Measurements from ENCODE around the gene GRHL3. TPM values are rescaled to one million over a fixed set of nuclear protein-coding genes. Genes with fewer than 3 reads are reported as not detected.

Gene GRHL3
- total and polyA plus RNA-seq, 4 donors: 0.23 to 0.95 (median 0.35) TPM

GRCh38 chr1:24341260-24341659, 22.1 kb downstream of the GRHL3 start:
- Histone ChIP-seq H3K4me3 (no peak overlapping the region), H3K36me3 (ENCODE audit: control insufficient read depth in 4 of 4, insufficient read depth in 4 of 4, low read length in 4 of 4) (no peaks in the 10 kb centered on the region), H3K4me1 (ENCODE audit: control insufficient read depth in 5 of 5, insufficient read depth in 5 of 5, low read length in 5 of 5) (peaks cover 0 to 5% (median 0%) of the 10 kb centered on the region in 5 donors), H3K27me3 (ENCODE audit: control insufficient read depth in 3 of 3, insufficient read depth in 3 of 3, low read length in 2 of 3) (no peaks in the 10 kb centered on the region), H3K9me3 (ENCODE audit: control insufficient read depth in 4 of 4, insufficient read depth in 3 of 4, low read length in 3 of 4) (no peaks in the 10 kb centered on the region), H3K9ac (ENCODE audit: insufficient read depth in 1 of 2, low read length in 2 of 2) (no peak overlapping the region), H3K27ac (ENCODE audit: low read depth in 1 of 2, low read length in 1 of 2) (no peak overlapping the region)
- ATAC-seq (ENCODE audit: insufficient read depth, low FRiP score) (no peak), DNase-seq (no peak)
- 70 to 76% methylated on average over 8 of the region's 8 CpGs for WGBS, 2 donors
- TF ChIP-seq, protein P1, sequence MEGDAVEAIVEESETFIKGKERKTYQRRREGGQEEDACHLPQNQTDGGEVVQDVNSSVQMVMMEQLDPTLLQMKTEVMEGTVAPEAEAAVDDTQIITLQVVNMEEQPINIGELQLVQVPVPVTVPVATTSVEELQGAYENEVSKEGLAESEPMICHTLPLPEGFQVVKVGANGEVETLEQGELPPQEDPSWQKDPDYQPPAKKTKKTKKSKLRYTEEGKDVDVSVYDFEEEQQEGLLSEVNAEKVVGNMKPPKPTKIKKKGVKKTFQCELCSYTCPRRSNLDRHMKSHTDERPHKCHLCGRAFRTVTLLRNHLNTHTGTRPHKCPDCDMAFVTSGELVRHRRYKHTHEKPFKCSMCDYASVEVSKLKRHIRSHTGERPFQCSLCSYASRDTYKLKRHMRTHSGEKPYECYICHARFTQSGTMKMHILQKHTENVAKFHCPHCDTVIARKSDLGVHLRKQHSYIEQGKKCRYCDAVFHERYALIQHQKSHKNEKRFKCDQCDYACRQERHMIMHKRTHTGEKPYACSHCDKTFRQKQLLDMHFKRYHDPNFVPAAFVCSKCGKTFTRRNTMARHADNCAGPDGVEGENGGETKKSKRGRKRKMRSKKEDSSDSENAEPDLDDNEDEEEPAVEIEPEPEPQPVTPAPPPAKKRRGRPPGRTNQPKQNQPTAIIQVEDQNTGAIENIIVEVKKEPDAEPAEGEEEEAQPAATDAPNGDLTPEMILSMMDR (IDR thresholded peaks at IDR 0.05; ENCODE audit: control extremely low read depth, extremely low read depth): no peak

- DNase-seq: no peak
- no peaks in the 10 kb centered on the region for H3K36me3 ChIP-seq (ENCODE audit: control insufficient read depth in 4 of 4, insufficient read depth in 4 of 4, low read length in 4 of 4)
- H3K27me3 ChIP-seq (ENCODE audit: control insufficient read depth in 3 of 3, insufficient read depth in 3 of 3, low read length in 2 of 3): no peaks in the 10 kb centered on the region
- H3K4me1 ChIP-seq (ENCODE audit: control insufficient read depth in 5 of 5, insufficient read depth in 5 of 5, low read length in 5 of 5): peaks cover 0 to 2% (median 0%) of the 10 kb centered on the region in 5 donors
- TF ChIP-seq, protein P1 (IDR thresholded peaks at IDR 0.05; ENCODE audit: control extremely low read depth, extremely low read depth): no peak
- no peaks in the 10 kb centered on the region for H3K9me3 ChIP-seq (ENCODE audit: control insufficient read depth in 4 of 4, insufficient read depth in 3 of 4, low read length in 3 of 4)
- H3K9ac ChIP-seq (ENCODE audit: insufficient read depth in 1 of 2, low read length in 2 of 2): no peak overlapping the region
- H3K27ac ChIP-seq (ENCODE audit: low read depth in 1 of 2, low read length in 1 of 2): no peak overlapping the region
- H3K4me3 ChIP-seq: no peak overlapping the region
- ATAC-seq (ENCODE audit: insufficient read depth, low FRiP score): no peak
- 73 to 84% methylated on average over 13 of the region's 13 CpGs for WGBS, 2 donors
Measured at GRCh38 chr1:24343412-24344089, 24.4 kb downstream of the GRHL3 start.

GRCh38 chr1:24344090-24344742, 25.1 kb downstream of the GRHL3 start:
- WGBS, 2 donors: 86% methylated on average over 8 of the region's 8 CpGs
- no peaks in the 10 kb centered on the region for H3K27me3 ChIP-seq (ENCODE audit: control insufficient read depth in 3 of 3, insufficient read depth in 3 of 3, low read length in 2 of 3)
- ATAC-seq (ENCODE audit: insufficient read depth, low FRiP score) (no peak), DNase-seq (no peak)
- peaks cover 0 to 2% (median 0%) of the 10 kb centered on the region in 5 donors for H3K4me1 ChIP-seq (ENCODE audit: control insufficient read depth in 5 of 5, insufficient read depth in 5 of 5, low read length in 5 of 5)
- H3K9me3 ChIP-seq (ENCODE audit: control insufficient read depth in 4 of 4, insufficient read depth in 3 of 4, low read length in 3 of 4): no peaks in the 10 kb centered on the region
- H3K9ac ChIP-seq (ENCODE audit: insufficient read depth in 1 of 2, low read length in 2 of 2): no peak overlapping the region
- H3K4me3 ChIP-seq: no peak overlapping the region
- TF ChIP-seq, protein P1 (IDR thresholded peaks at IDR 0.05; ENCODE audit: control extremely low read depth, extremely low read depth): no peak
- H3K36me3 ChIP-seq (ENCODE audit: control insufficient read depth in 4 of 4, insufficient read depth in 4 of 4, low read length in 4 of 4): no peaks in the 10 kb centered on the region
- no peak overlapping the region for H3K27ac ChIP-seq (ENCODE audit: low read depth in 1 of 2, low read length in 1 of 2)
